GM21423 (cell line): Measurements from ENCODE around the gene CRYBG3.
"Not testable (repeated sequence)": the region's sequence is repeated elsewhere in the genome, so short reads cannot be mapped to it uniquely, and the experiment has no call there.

Source experiments
- ATAC-seq: cut with Tn5 transposase; IDR thresholded peaks from one replicate; pipeline ENCODE4 v1.9.1; 2021; ENCODE audit warnings: mild to moderate bottlenecking, moderate library complexity; ENCODE audit not compliant: unreplicated experiment

Gene CRYBG3

GRCh38 chr3:97821774-97822358 lies at the start of gene CRYBG3:
TSS of gene CRYBG3 (plus strand) at chr3:97822011. CDS start at chr3:97822207, 196 bp downstream.
- ATAC-seq, result peak; percentile 99

- no peak for ATAC-seq
These were observed 48.9 kb upstream of the CRYBG3 start for GRCh38 chr3:97772926-97773325.

- ATAC-seq, result no peak
These were observed 43.7 kb upstream of the CRYBG3 start for GRCh38 chr3:97778152-97778551.

- ATAC-seq, result peak; percentile 74
These were observed 28.3 kb upstream of the CRYBG3 start for GRCh38 chr3:97793420-97794019.

GRCh38 chr3:97795951-97796350 lies 25.9 kb upstream of the CRYBG3 start:
- ATAC-seq, result no peak

- no peak for ATAC-seq
These were observed 17.3 kb upstream of the CRYBG3 start for GRCh38 chr3:97804471-97804870.

GRCh38 chr3:97810779-97811390 lies 10.9 kb upstream of the CRYBG3 start:
- ATAC-seq, result no peak

- no peak for ATAC-seq
These were observed 6.5 kb upstream of the CRYBG3 start for GRCh38 chr3:97815149-97815917.

GRCh38 chr3:97816811-97817210 lies 5.0 kb upstream of the CRYBG3 start:
- ATAC-seq, result no peak

- no peak for ATAC-seq
These were observed 3.8 kb upstream of the CRYBG3 start for GRCh38 chr3:97817965-97818364.

GRCh38 chr3:97820780-97821179 lies 1.0 kb upstream of the CRYBG3 start:
- no peak for ATAC-seq

GRCh38 chr3:97821287-97821773 lies 481 bp upstream of the CRYBG3 start:
- ATAC-seq, result peak; percentile 40

GRCh38 chr3:97822359-97822775 lies 556 bp downstream of the CRYBG3 start:
- ATAC-seq, result no peak

GRCh38 chr3:97823046-97824004 lies 1.5 kb downstream of the CRYBG3 start:
- no peak for ATAC-seq

- ATAC-seq, result no peak
These were observed 3.3 kb downstream of the CRYBG3 start for GRCh38 chr3:97825101-97825500.

GRCh38 chr3:97827741-97828471 lies 6.1 kb downstream of the CRYBG3 start:
- ATAC-seq, result no peak

GRCh38 chr3:97829198-97829597 lies 7.4 kb downstream of the CRYBG3 start:
- ATAC-seq, result no peak

- no peak for ATAC-seq
These were observed 8.8 kb downstream of the CRYBG3 start for GRCh38 chr3:97830638-97831037.

- no peak for ATAC-seq
These were observed 9.3 kb downstream of the CRYBG3 start for GRCh38 chr3:97831140-97831539.

GRCh38 chr3:97833184-97833583 lies 11.4 kb downstream of the CRYBG3 start:
- ATAC-seq, result not testable (repeated sequence)
